ENCODE data around the gene SMARCC2.

DNA sequence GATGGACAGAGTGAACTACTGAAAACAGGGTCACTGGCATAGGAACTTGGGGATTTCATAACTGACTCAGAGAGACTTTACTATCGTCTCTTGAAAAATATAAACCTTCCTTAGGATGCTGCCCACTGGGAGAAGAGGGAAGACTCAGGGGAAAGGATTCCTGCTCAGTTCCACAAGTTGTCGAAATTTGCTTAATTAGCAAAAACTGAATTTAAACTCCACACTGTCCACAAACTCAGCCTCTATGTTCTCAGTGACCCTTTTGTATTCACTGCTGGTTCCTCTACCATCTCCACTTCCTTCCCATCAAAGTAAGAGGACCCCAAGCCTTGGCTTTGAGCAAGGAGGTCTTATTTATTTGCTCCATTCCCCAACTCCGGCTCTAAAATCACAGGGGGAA lies 44.1 kb downstream of the SMARCC2 start:
- TF ChIP-seq, protein P1, sequence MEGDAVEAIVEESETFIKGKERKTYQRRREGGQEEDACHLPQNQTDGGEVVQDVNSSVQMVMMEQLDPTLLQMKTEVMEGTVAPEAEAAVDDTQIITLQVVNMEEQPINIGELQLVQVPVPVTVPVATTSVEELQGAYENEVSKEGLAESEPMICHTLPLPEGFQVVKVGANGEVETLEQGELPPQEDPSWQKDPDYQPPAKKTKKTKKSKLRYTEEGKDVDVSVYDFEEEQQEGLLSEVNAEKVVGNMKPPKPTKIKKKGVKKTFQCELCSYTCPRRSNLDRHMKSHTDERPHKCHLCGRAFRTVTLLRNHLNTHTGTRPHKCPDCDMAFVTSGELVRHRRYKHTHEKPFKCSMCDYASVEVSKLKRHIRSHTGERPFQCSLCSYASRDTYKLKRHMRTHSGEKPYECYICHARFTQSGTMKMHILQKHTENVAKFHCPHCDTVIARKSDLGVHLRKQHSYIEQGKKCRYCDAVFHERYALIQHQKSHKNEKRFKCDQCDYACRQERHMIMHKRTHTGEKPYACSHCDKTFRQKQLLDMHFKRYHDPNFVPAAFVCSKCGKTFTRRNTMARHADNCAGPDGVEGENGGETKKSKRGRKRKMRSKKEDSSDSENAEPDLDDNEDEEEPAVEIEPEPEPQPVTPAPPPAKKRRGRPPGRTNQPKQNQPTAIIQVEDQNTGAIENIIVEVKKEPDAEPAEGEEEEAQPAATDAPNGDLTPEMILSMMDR (IDR thresholded peaks at IDR 0.05), result no peak
- no peak for TF ChIP-seq POLR2A (IDR thresholded peaks at IDR 0.05)

All from body of pancreas (tissue), 4 donors.